ENCODE data around the gene TAOK3. TPM values are rescaled to one million over a fixed set of nuclear protein-coding genes. Genes with fewer than 3 reads are reported as not detected.

The TAOK3 gene
- total and polyA plus RNA-seq, 10 of the 15 experiments (the other 5 are each of a cell fraction or from before 2014, with no cell fraction given): 41.3 to 131 (median 57.8) TPM

DNA sequence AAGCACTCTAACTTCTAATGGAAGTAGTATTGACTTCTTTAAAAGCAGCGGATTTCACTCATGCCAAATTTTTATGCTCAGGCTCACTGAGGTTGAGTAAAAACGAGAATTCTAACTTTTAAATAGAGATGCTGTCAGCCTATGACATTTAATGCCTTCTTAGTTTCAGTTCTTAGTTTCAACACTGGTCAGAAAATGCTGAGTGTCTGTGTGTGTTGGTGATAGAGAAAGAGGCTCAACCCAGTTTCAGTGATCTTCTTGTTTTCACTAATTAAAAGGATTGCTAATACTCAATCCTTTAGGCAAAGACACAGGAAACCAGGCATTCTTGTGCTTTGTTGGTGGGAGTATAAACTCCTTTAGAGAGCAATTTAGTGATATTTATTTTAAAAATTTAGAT is 205.8 kb downstream of the TAOK3 start:
- peaks cover 24% of the 10 kb centered on the region for H3K4me1 ChIP-seq (ENCODE audit: control insufficient read depth, insufficient read depth, low read length)
- TF ChIP-seq STAT3 (IDR thresholded peaks at IDR 0.05; ENCODE audit: low read depth, low read length) (peak; percentile 50; the same call in 1 of the 2 replicates), MEF2B (IDR thresholded peaks at IDR 0.05; ENCODE audit: partially characterized antibody, poor library complexity, severe bottlenecking) (peak; percentile 65), EED (IDR thresholded peaks at IDR 0.05; ENCODE audit: low read depth) (peak; percentile 59), LARP7 (IDR thresholded peaks at IDR 0.05) (no peak), CREM (IDR thresholded peaks at IDR 0.05; ENCODE audit: low read depth) (peak; percentile 70), ATF7 (IDR thresholded peaks at IDR 0.05; ENCODE audit: low read depth) (peak; percentile 93), CBX5 (IDR thresholded peaks at IDR 0.05; ENCODE audit: low read depth) (peak; percentile 98), RAD51 (IDR thresholded peaks at IDR 0.05) (no peak; the same call in 1 of the 2 replicates), DPF2 (IDR thresholded peaks at IDR 0.05) (peak; percentile 85), NFIC (IDR thresholded peaks at IDR 0.05; ENCODE audit: low read depth, low read length) (peak; percentile 94), MXI1 (IDR thresholded peaks at IDR 0.05; ENCODE audit: low read depth, low read length) (peak; percentile 64; the same call in 1 of the 2 replicates), POLR2A (IDR thresholded peaks at IDR 0.05; ENCODE audit: low read depth, low read length) (no peak), GATAD2B (conservative IDR thresholded peaks at IDR 0.05; ENCODE audit: low read depth) (0 out of 2 replicates have a peak, but pooled peaks have one; percentile 39), SMC3 (IDR thresholded peaks at IDR 0.05; ENCODE audit: borderline replicate concordance, low read length) (peak; percentile 5; the same call in 1 of the 2 replicates), JUNB (IDR thresholded peaks at IDR 0.05) (peak; percentile 97), IRF4 (IDR thresholded peaks at IDR 0.05; ENCODE audit: low read depth, low read length) (peak; percentile 97), NBN (IDR thresholded peaks at IDR 0.05) (peak; percentile 67), CREB1 (IDR thresholded peaks at IDR 0.05; ENCODE audit: low read depth) (peak; percentile 51; the same call in 1 of the 2 replicates), ZBED1 (IDR thresholded peaks at IDR 0.05; ENCODE audit: borderline replicate concordance) (peak; percentile 53; the same call in 1 of the 2 replicates), SUZ12 (IDR thresholded peaks at IDR 0.05; ENCODE audit: unreplicated experiment) (no peak), RUNX3 (IDR thresholded peaks at IDR 0.05; ENCODE audit: low read length) (peak; percentile 76), YY1 (IDR thresholded peaks at IDR 0.05; ENCODE audit: low read depth, low read length) (0 out of 2 replicates have a peak, but pooled peaks have one; percentile 11), MEF2A (IDR thresholded peaks at IDR 0.05; ENCODE audit: insufficient read depth, low read depth, low read length) (peak; percentile 95), CHD4 (IDR thresholded peaks at IDR 0.05) (0 out of 2 replicates have a peak, but pooled peaks have one; percentile 6), MTA2 (IDR thresholded peaks at IDR 0.05; ENCODE audit: low read depth) (peak; percentile 89), EP300 (IDR thresholded peaks at IDR 0.05; ENCODE audit: borderline replicate concordance in 1 of 2, control insufficient read depth in 1 of 2, low read depth in 2 of 2, low read length in 2 of 2) (peak; percentile 67 to 94; a peak in 3 of 4 replicates), RCOR1 (conservative IDR thresholded peaks at IDR 0.05; ENCODE audit: low read depth, low read length) (0 out of 2 replicates have a peak, but pooled peaks have one; percentile 55)
- TF ChIP-seq, protein P1, sequence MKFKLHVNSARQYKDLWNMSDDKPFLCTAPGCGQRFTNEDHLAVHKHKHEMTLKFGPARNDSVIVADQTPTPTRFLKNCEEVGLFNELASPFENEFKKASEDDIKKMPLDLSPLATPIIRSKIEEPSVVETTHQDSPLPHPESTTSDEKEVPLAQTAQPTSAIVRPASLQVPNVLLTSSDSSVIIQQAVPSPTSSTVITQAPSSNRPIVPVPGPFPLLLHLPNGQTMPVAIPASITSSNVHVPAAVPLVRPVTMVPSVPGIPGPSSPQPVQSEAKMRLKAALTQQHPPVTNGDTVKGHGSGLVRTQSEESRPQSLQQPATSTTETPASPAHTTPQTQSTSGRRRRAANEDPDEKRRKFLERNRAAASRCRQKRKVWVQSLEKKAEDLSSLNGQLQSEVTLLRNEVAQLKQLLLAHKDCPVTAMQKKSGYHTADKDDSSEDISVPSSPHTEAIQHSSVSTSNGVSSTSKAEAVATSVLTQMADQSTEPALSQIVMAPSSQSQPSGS (IDR thresholded peaks at IDR 0.05; ENCODE audit: low read length): peak; percentile 96

More for the DNA sequence above, 205.8 kb downstream of the TAOK3 start:
- BruUV-seq (replicated peaks): no TSS peak
- RAD21 ChIA-PET (ENCODE audit: unreplicated experiment): interaction anchor here (0.7 to 7.3 kb wide), 7 partner anchors 17 to 209 kb away, joined by 3 to 72 read pairs (median 4); partner anchors contain the start of gene SUDS3
- Histone ChIP-seq H3K27me3 (replicated peaks in 1 of 2; ENCODE audit: control insufficient read depth in 2 of 2, insufficient read depth in 2 of 2, low read length in 1 of 2) (no peaks in the 10 kb centered on the region), H3K79me2 (ENCODE audit: control insufficient read depth, insufficient read depth, low read length) (no peaks in the 10 kb centered on the region), H3K4me3 (no peak overlapping the region), H3K4me2 (ENCODE audit: control insufficient read depth, insufficient read depth) (peak overlapping the region; percentile 75), H3K36me3 (ENCODE audit: control insufficient read depth in 2 of 2, insufficient read depth in 2 of 2, low read length in 1 of 2) (peaks cover 10 to 24% of the 10 kb centered on the region in 2 experiments), H3K27ac (ENCODE audit: control insufficient read depth, insufficient read depth) (peak overlapping the region; percentile 79), H3K9me3 (replicated peaks; ENCODE audit: control insufficient read depth, insufficient read depth, low read length) (peaks cover 10% of the 10 kb centered on the region), H2AFZ (ENCODE audit: control insufficient read depth, low read depth, low read length) (no peak overlapping the region), H4K20me1 (ENCODE audit: control insufficient read depth, insufficient read depth) (no peaks in the 10 kb centered on the region), H3K9ac (ENCODE audit: control insufficient read depth, insufficient read depth, low read length) (no peak overlapping the region)
- DNase-seq (ENCODE audit: low read depth, low spot score) (peak; percentile 87), FAIRE-seq (peak; percentile 98), ATAC-seq (peak; percentile 99)
- 5% methylated on average over 2 of the region's 2 CpGs for WGBS (ENCODE audit: insufficient coverage, insufficient replicate concordance, low lambda C conversion rate, missing lambda C conversion rate)
- CTCF ChIA-PET: interaction anchor here (0.6 to 6.9 kb wide), 16 partner anchors 9 to 1066 kb away, joined by 3 to 132 read pairs (median 5); partner anchors contain the start of genes SUDS3 and TAOK3
- in situ Hi-C loops (cut with MboI): no loop called here
- intact Hi-C loops (cut with micrococcal nuclease; ENCODE audit: unreplicated experiment): loop anchor here (5.0 kb wide), 2 partner anchors 135 to 210 kb away; partner anchors contain the start of gene SUDS3
- SMC1A ChIA-PET (ENCODE audit: uncharacterized antibody, unreplicated experiment): interaction anchor here (0.6 to 5.7 kb wide), 15 partner anchors 8 to 579 kb away, joined by 3 to 73 read pairs (median 5); partner anchors contain the start of gene SUDS3
- POLR2A ChIA-PET: interaction anchor here (0.6 to 1.0 kb wide), 5 partner anchors 9 to 140 kb away, joined by 3 to 6 read pairs (median 4); partner anchors contain the start of gene PEBP1
